Endodermal cell (in vitro differentiated cells): ENCODE data around the gene PPM1J. TPM values are rescaled to one million over a fixed set of nuclear protein-coding genes. Genes with fewer than 3 reads are reported as not detected.
A peak's percentile ranks its signal among the peaks of the same experiment; 100 is the strongest.

ENCODE experiments used
- DNase-seq: peaks from one replicate; pipeline ENCODE4 v3.0.0-alpha.2; 2017
- H3K27ac ChIP-seq: 2 replicates; pipeline ENCODE4 v1.5.1; 2013; ENCODE audit warnings: mild to moderate bottlenecking, low read depth, low read length, moderate library complexity
- H3K27me3 ChIP-seq: 2 replicates; pipeline ENCODE4 v1.6.1; 2013; ENCODE audit warnings: mild to moderate bottlenecking, low read length, moderate library complexity; ENCODE audit not compliant: insufficient read depth, control insufficient read depth, poor library complexity, severe bottlenecking
- H3K36me3 ChIP-seq: 2 replicates; pipeline ENCODE4 v1.7.0; 2013; ENCODE audit warnings: mild to moderate bottlenecking, low read length, moderate library complexity; ENCODE audit not compliant: control insufficient read depth, insufficient read depth
- H3K4me1 ChIP-seq: one replicate; pipeline ENCODE4 v1.7.0; 2013; ENCODE audit warnings: low read length; ENCODE audit not compliant: control insufficient read depth, insufficient read depth
- H3K4me3 ChIP-seq: 2 replicates; pipeline ENCODE4 v1.5.1; 2013; ENCODE audit warnings: mild to moderate bottlenecking, low read length, moderate library complexity
- H3K9ac ChIP-seq: 2 replicates; pipeline ENCODE4 v1.6.1; 2013; ENCODE audit warnings: mild to moderate bottlenecking, low read length, moderate library complexity; ENCODE audit not compliant: poor library complexity, severe bottlenecking; ENCODE audit errors: extremely low read depth
- H3K9me3 ChIP-seq: 2 replicates; pipeline ENCODE4 v1.6.1; 2013; ENCODE audit warnings: mild to moderate bottlenecking, low read length, moderate library complexity; ENCODE audit not compliant: control insufficient read depth
- H3K27ac Mint-ChIP-seq: 2 replicates; pipeline ENCODE4 v1.8.0; 2020; ENCODE audit warnings: mixed read lengths
- H3K27me3 Mint-ChIP-seq: 2 replicates; pipeline ENCODE4 v1.8.0; 2021; ENCODE audit warnings: mild to moderate bottlenecking, mixed read lengths; ENCODE audit not compliant: insufficient read depth
- H3K36me3 Mint-ChIP-seq: 2 replicates; pipeline ENCODE4 v1.8.0; 2020; ENCODE audit warnings: low read depth, mixed read lengths
- H3K4me1 Mint-ChIP-seq: 2 replicates; pipeline ENCODE4 v1.8.0; 2020; ENCODE audit warnings: mixed read lengths
- H3K4me3 Mint-ChIP-seq: 2 replicates; pipeline ENCODE4 v1.8.0; 2020; ENCODE audit warnings: mild to moderate bottlenecking, moderate library complexity, mixed read lengths
- H3K9me3 Mint-ChIP-seq: 2 replicates; pipeline ENCODE4 v1.8.0; 2020; ENCODE audit warnings: mild to moderate bottlenecking, mixed read lengths
- WGBS, 2 experiments: methylation state at CpG; one replicate each; pipeline versions ENCODE4 v1.1.5 to v1.1.7; 2013; ENCODE audit warnings: missing lambda C conversion rate in 2 of 2, mixed read lengths in 1 of 2; ENCODE audit not compliant: insufficient coverage in 1 of 2, insufficient read length in 1 of 2; 5-methylcytosine and 5-hydroxymethylcytosine counted together
- total RNA-seq, 2 donors: library from RNA; stranded (reverse); fragmentation: NEBNext Ultra II Directional in 1 of 2; extraction: Animal tissue kit (Norgen Biotek cat#: 25700) in 1 of 2; gene quantifications; 2 replicates in 1 of 2; 3 replicates in 1 of 2; pipeline ENCODE4 v1.2.1, GENCODE V29; 2021
- TF ChIP-seq, protein P1 (sequence below): fragments of 200-600 bp; sonication (generic); conservative IDR thresholded peaks from 2 replicates; pipeline ENCODE4 v1.5.0; 2021; ENCODE audit warnings: antibody characterized with exemption, mild to moderate bottlenecking

The PPM1J gene
- total RNA-seq, 2 donors from 2014 or later: 3.1 to 5.7 TPM

DNA sequence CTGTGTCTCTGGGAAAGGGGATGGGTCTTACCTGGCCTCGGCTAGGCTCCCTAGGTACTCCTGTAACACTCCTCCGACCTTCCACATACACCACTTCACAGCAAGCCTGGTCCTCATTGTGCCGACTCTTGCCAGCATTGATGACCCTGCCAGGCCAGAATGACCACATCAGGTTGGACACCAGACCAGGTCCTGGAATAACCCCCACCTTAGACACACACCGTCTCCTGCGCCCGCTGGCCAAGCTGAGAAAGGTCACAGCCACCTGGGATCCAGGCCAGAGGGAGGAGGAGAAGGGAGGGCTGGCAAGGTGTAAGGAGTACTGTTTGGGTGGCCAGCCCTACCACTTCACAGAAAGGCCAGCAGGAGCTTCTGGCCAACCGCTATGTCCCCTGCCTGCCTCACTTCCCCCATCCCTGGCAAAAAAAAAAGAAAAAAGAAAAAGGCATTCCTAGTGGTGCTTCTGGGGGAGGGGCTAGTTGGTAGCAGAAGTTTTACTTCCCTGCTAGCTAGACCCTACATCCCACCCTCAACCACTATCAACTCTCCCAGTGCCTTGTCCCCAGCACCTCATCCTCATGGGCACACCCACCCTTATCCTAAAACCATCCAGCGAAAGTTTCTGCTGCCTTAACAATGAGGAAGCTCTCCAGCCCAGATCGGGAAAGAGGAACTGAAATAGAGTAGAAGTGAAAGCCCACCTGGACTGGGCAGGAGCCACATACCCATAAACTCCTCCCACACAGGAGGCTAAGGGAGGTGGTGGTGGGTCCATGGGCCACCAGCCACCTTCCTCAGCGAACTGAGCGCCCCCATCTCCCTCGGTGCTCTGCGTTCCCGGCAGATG lies 1.4 kb downstream of the PPM1J start:
- H3K27ac Mint-ChIP-seq: no peak overlapping the region
- H3K4me3 ChIP-seq: peak overlapping the region; percentile 76
- peaks cover 28% of the 10 kb centered on the region for H3K27me3 ChIP-seq
- no peaks in the 10 kb centered on the region for H3K4me1 ChIP-seq
- H3K9ac ChIP-seq: no peak overlapping the region
- no peak overlapping the region for H3K27ac ChIP-seq
- peaks cover 73% of the 10 kb centered on the region for H3K27me3 Mint-ChIP-seq
- H3K9me3 ChIP-seq: no peaks in the 10 kb centered on the region
- DNase-seq: peak; percentile 76
- H3K4me1 Mint-ChIP-seq: peaks cover 42% of the 10 kb centered on the region
- peak overlapping the region; percentile 65 for H3K4me3 Mint-ChIP-seq
- no peaks in the 10 kb centered on the region for H3K36me3 Mint-ChIP-seq
- TF ChIP-seq, protein P1, sequence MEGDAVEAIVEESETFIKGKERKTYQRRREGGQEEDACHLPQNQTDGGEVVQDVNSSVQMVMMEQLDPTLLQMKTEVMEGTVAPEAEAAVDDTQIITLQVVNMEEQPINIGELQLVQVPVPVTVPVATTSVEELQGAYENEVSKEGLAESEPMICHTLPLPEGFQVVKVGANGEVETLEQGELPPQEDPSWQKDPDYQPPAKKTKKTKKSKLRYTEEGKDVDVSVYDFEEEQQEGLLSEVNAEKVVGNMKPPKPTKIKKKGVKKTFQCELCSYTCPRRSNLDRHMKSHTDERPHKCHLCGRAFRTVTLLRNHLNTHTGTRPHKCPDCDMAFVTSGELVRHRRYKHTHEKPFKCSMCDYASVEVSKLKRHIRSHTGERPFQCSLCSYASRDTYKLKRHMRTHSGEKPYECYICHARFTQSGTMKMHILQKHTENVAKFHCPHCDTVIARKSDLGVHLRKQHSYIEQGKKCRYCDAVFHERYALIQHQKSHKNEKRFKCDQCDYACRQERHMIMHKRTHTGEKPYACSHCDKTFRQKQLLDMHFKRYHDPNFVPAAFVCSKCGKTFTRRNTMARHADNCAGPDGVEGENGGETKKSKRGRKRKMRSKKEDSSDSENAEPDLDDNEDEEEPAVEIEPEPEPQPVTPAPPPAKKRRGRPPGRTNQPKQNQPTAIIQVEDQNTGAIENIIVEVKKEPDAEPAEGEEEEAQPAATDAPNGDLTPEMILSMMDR: no peak
- WGBS, 2 experiments: 7 to 47% methylated on average over 5 to 13 of the region's 14 CpGs
- H3K36me3 ChIP-seq: no peaks in the 10 kb centered on the region
- no peaks in the 10 kb centered on the region for H3K9me3 Mint-ChIP-seq

DNA sequence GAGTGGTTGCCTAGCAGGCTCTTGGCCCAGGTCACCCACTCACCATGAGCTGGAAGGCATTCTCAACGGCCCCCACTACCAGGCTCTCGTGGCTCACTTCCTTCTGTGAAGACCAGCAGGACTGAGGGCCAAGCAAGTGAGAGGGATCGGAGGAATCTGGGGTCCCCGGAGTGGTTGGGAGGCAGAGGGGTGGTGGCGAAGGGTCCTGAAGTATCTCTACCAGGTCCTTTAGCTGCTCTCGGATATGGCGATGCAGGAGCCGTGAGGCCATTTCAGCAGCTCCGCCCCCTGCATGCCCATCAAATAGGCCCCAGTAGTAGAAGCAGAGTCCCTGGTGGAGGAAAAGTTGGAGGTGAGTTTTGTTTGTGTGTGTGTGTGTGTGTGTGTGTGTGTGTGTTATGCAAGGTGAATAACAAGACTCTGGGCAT lies 2.4 kb downstream of the PPM1J start:
- 68 to 75% methylated on average over 6 to 9 of the region's 9 CpGs for WGBS, 2 experiments
- peaks cover 76% of the 10 kb centered on the region for H3K27me3 Mint-ChIP-seq
- H3K9me3 Mint-ChIP-seq: no peaks in the 10 kb centered on the region
- H3K36me3 Mint-ChIP-seq: no peaks in the 10 kb centered on the region
- Histone ChIP-seq H3K4me3 (no peak overlapping the region), H3K27me3 (peaks cover 28% of the 10 kb centered on the region), H3K9ac (no peak overlapping the region), H3K4me1 (no peaks in the 10 kb centered on the region), H3K36me3 (no peaks in the 10 kb centered on the region), H3K27ac (no peak overlapping the region), H3K9me3 (no peaks in the 10 kb centered on the region)
- H3K4me3 Mint-ChIP-seq: no peak overlapping the region
- H3K4me1 Mint-ChIP-seq: peaks cover 44% of the 10 kb centered on the region
- no peak overlapping the region for H3K27ac Mint-ChIP-seq
- TF ChIP-seq, protein P1: no peak
- peak; percentile 71 for DNase-seq

DNA sequence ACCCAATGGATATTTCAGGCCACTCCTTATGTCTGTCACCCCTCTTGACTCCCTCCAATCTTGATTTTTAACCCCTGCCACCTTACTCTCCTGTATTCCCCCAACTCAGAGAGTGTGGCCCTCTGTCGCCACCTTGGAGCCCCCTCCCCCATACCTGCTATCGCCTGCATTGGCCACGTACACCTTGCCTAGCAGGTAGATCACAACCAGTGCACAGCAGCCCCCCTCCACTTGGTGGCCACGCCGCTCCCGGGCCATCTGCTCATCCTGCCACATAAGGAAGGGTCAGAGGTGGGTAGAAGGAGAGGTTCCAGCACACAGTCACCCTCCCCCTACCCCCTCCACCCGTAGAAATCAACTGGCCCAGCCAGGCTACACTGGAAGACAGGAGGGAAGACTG lies 2.9 kb downstream of the PPM1J start:
- Mint-ChIP-seq H3K4me1 (peaks cover 48% of the 10 kb centered on the region), H3K27me3 (peaks cover 79% of the 10 kb centered on the region), H3K36me3 (no peaks in the 10 kb centered on the region), H3K4me3 (no peak overlapping the region), H3K27ac (no peak overlapping the region), H3K9me3 (no peaks in the 10 kb centered on the region)
- TF ChIP-seq, protein P1: no peak
- H3K27ac ChIP-seq: no peak overlapping the region
- no peak overlapping the region for H3K9ac ChIP-seq
- 91% methylated on average over 7 of the region's 7 CpGs; no CpG with 5 or more reads in 1 of the 2 experiments for WGBS, 2 experiments
- DNase-seq: no peak
- H3K36me3 ChIP-seq: no peaks in the 10 kb centered on the region
- H3K4me1 ChIP-seq: no peaks in the 10 kb centered on the region
- H3K9me3 ChIP-seq: no peaks in the 10 kb centered on the region
- H3K27me3 ChIP-seq: peaks cover 28% of the 10 kb centered on the region
- H3K4me3 ChIP-seq: no peak overlapping the region
